Keratinocyte (primary cell): Measurements from ENCODE around the gene MRPL45. TPM values are rescaled to one million over a fixed set of nuclear protein-coding genes. Genes with fewer than 3 reads are reported as not detected.

Experiments
- DNase-seq: peaks from one replicate; pipeline ENCODE4 v3.0.0-alpha.2; 2011; ENCODE audit warnings: low read depth, missing footprints, low spot score
- FAIRE-seq: peaks from 2 replicates; lab custom pipeline; 2011; peaks lifted over from hg19 to GRCh38; lab: Jason Lieb, UNC
- H2AFZ ChIP-seq: 2 replicates; pipeline ENCODE4 v1.6.0; 2012; ENCODE audit warnings: low read length, control low read depth, inconsistent platforms; ENCODE audit not compliant: control insufficient read depth
- H3K27ac ChIP-seq: 2 replicates; pipeline ENCODE4 v1.5.1; 2011; ENCODE audit warnings: low read length; ENCODE audit not compliant: control insufficient read depth, insufficient read depth
- H3K27me3 ChIP-seq: 3 replicates; pipeline ENCODE4 v1.6.0; 2011; ENCODE audit warnings: low read length; ENCODE audit not compliant: control insufficient read depth, insufficient read depth; ENCODE audit errors: extremely low read depth
- H3K36me3 ChIP-seq, 2 experiments: 2 replicates in 1 of 2; 3 replicates in 1 of 2; pipeline ENCODE4 v1.5.1; 2011; ENCODE audit warnings: low read length in 2 of 2, mild to moderate bottlenecking in 1 of 2; ENCODE audit not compliant: control insufficient read depth in 2 of 2, insufficient read depth in 2 of 2; ENCODE audit errors: extremely low read depth in 1 of 2
- H3K4me1 ChIP-seq: 3 replicates; pipeline ENCODE4 v1.5.1; 2011; ENCODE audit warnings: low read length; ENCODE audit not compliant: control insufficient read depth, insufficient read depth; ENCODE audit errors: extremely low read depth
- H3K4me2 ChIP-seq: 3 replicates; pipeline ENCODE4 v1.6.0; 2011; ENCODE audit warnings: low read depth, low read length; ENCODE audit not compliant: control insufficient read depth, insufficient read depth; ENCODE audit errors: extremely low read depth
- H3K4me3 ChIP-seq, 3 experiments: fragments of 200-600 bp in 1 of 3; sonication (generic) in 1 of 3; 2 replicates in 2 of 3; 3 replicates in 1 of 3; pipeline ENCODE4 v1.5.1; 2011 to 2016; ENCODE audit warnings: low read length in 3 of 3, mild to moderate bottlenecking in 3 of 3, control low read depth in 2 of 3, inconsistent platforms in 1 of 3, low read depth in 1 of 3, mixed read lengths in 1 of 3, mixed run types in 1 of 3, moderate library complexity in 1 of 3; ENCODE audit not compliant: control insufficient read depth in 2 of 3, insufficient read depth in 2 of 3; ENCODE audit errors: extremely low read depth in 1 of 3
- H3K79me2 ChIP-seq: 2 replicates; pipeline ENCODE4 v1.6.0; 2012; ENCODE audit warnings: low read length; ENCODE audit not compliant: control insufficient read depth, insufficient read depth
- H3K9ac ChIP-seq: 3 replicates; pipeline ENCODE4 v1.6.0; 2011; ENCODE audit warnings: low read length; ENCODE audit not compliant: control insufficient read depth, insufficient read depth; ENCODE audit errors: extremely low read depth
- H3K9me1 ChIP-seq: 3 replicates; pipeline ENCODE4 v1.6.0; 2011; ENCODE audit warnings: low read length; ENCODE audit not compliant: control insufficient read depth, insufficient read depth; ENCODE audit errors: extremely low read depth
- H3K9me3 ChIP-seq: 2 replicates; pipeline ENCODE4 v1.5.1; 2012; ENCODE audit warnings: low read depth, low read length; ENCODE audit not compliant: control insufficient read depth
- H4K20me1 ChIP-seq: 3 replicates; pipeline ENCODE4 v1.6.0; 2011; ENCODE audit warnings: low read length; ENCODE audit not compliant: control insufficient read depth, insufficient read depth; ENCODE audit errors: extremely low read depth
- EZH2 ChIP-seq: IDR thresholded peaks from one replicate; pipeline ENCODE4 v1.6.1; 2012; ENCODE audit warnings: inconsistent platforms, mild to moderate bottlenecking, low read length, moderate library complexity
- dilution Hi-C: fragments of 300-500 bp; cut with MboI; formaldehyde crosslinking; loops from one replicate; pipeline ENCODE4 v1.7.0; 2020; ENCODE audit warnings: low sequenced_read_pairs; ENCODE audit not compliant: extremely low pct_ligation_motif_present
- polyA plus RNA-seq, 5 experiments: library from polyadenylated mRNA; depleted of rRNA in 3 of 5; stranded (reverse) in 3 of 5; stranded (forward) in 1 of 5; unstranded in 1 of 5; fragments of >200 nt; gene quantifications; 1 replicate in 1 of 5; 2 replicates in 3 of 5; 3 replicates in 1 of 5; pipeline versions ENCODE4 v1.2.1 to v1.2.3, GENCODE V29; 2011 to 2012; ENCODE audit warnings: missing spikeins in 2 of 5, low read depth in 1 of 5, low replicate concordance in 1 of 5
- TF ChIP-seq, protein P1 (sequence below), 3 experiments: IDR thresholded peaks in 1 of 3; conservative IDR thresholded peaks in 1 of 3; optimal IDR thresholded peaks in 1 of 3; 2 replicates in 2 of 3; 3 replicates in 1 of 3; pipeline versions ENCODE3 to v1.5.1; 2011; ENCODE audit warnings: low read length in 3 of 3, mild to moderate bottlenecking in 3 of 3, moderate library complexity in 2 of 3, control low read depth in 1 of 3, inconsistent platforms in 1 of 3; ENCODE audit not compliant: insufficient read depth in 2 of 3; ENCODE audit errors: extremely low read depth in 1 of 3

Gene MRPL45
- polyA plus RNA-seq, 1 donor (not counting 4 experiments of a cell fraction or from before 2014, with no cell fraction given) = 64.9 TPM

DNA sequence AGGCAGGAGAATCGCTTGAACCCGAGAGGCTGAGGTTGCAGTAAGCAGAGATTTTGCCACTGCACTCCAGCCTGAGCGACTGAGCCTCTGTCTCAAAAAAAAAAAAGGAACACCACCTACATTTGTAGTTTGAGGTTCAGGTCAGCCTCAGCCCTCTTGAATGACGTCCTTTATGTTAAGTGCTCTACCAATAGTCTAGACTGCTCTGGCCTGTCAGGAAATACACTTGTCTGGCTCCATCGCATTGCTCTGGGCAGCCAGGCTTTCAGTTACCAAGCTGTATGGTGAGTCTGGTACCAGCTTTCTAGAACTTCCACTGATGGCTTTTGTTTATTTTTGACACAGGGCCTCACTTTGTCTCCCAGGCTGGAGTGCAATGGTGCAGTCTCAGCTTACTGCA is 66.0 kb downstream of the MRPL45 start:
- dilution Hi-C loops = no loop called here
- Histone ChIP-seq H3K4me2 (no peak overlapping the region), H4K20me1 (peaks cover 3% of the 10 kb centered on the region), H3K79me2 (peaks cover 2% of the 10 kb centered on the region), H3K27ac (no peak overlapping the region), H3K9ac (no peak overlapping the region), H3K4me1 (peaks cover 17% of the 10 kb centered on the region), H3K4me3 (no peak overlapping the region), H3K9me3 (no peaks in the 10 kb centered on the region), H2AFZ (no peak overlapping the region), H3K27me3 (no peaks in the 10 kb centered on the region), H3K36me3 (peaks cover 0 to 6% of the 10 kb centered on the region in 2 experiments), H3K9me1 (peaks cover 2% of the 10 kb centered on the region)
- DNase-seq (no peak), FAIRE-seq (no peak)
- TF ChIP-seq, protein P1, sequence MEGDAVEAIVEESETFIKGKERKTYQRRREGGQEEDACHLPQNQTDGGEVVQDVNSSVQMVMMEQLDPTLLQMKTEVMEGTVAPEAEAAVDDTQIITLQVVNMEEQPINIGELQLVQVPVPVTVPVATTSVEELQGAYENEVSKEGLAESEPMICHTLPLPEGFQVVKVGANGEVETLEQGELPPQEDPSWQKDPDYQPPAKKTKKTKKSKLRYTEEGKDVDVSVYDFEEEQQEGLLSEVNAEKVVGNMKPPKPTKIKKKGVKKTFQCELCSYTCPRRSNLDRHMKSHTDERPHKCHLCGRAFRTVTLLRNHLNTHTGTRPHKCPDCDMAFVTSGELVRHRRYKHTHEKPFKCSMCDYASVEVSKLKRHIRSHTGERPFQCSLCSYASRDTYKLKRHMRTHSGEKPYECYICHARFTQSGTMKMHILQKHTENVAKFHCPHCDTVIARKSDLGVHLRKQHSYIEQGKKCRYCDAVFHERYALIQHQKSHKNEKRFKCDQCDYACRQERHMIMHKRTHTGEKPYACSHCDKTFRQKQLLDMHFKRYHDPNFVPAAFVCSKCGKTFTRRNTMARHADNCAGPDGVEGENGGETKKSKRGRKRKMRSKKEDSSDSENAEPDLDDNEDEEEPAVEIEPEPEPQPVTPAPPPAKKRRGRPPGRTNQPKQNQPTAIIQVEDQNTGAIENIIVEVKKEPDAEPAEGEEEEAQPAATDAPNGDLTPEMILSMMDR (optimal IDR thresholded peaks at IDR 0.05 in 1 of 3, IDR thresholded peaks at IDR 0.05 in 1 of 3, conservative IDR thresholded peaks at IDR 0.05 in 1 of 3; ENCODE audit: extremely low read depth in 1 of 3, insufficient read depth in 2 of 3, low read length in 3 of 3) = no peak
- TF ChIP-seq EZH2 = no peak

DNA sequence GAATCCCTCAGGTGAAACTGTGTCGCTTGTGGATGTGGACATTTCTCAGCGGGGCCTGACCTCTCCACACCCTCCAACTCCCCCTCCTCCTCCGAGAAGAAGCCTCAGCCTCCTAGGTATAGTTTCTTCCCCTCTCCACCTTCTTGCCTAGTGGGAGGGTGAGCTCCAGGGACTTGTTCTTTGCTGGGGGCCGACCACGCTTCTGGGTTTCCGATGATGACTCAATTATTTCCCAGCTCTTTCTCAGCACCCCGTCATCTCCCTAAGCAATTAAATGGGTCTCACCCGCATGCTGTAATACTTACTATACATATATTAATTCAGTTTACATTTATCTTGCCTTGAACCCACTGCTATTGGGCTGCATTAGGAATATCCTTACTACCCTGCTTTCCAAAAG is 67.8 kb downstream of the MRPL45 start:
- Histone ChIP-seq H3K27me3 (no peaks in the 10 kb centered on the region), H3K9me1 (peaks cover 2% of the 10 kb centered on the region), H3K79me2 (peaks cover 2% of the 10 kb centered on the region), H3K27ac (no peak overlapping the region), H3K9me3 (no peaks in the 10 kb centered on the region), H3K36me3 (peaks cover 0 to 6% of the 10 kb centered on the region in 2 experiments), H3K4me2 (no peak overlapping the region), H2AFZ (no peak overlapping the region), H3K4me3 (no peak overlapping the region), H3K4me1 (peaks cover 12% of the 10 kb centered on the region), H3K9ac (no peak overlapping the region), H4K20me1 (peaks cover 3% of the 10 kb centered on the region)
- dilution Hi-C loops = no loop called here
- TF ChIP-seq EZH2 = no peak
- TF ChIP-seq, protein P1 (optimal IDR thresholded peaks at IDR 0.05 in 1 of 3, IDR thresholded peaks at IDR 0.05 in 1 of 3, conservative IDR thresholded peaks at IDR 0.05 in 1 of 3; ENCODE audit: extremely low read depth in 1 of 3, insufficient read depth in 2 of 3, low read length in 3 of 3) = no peak
- DNase-seq = no peak
- FAIRE-seq = no peak
